LNCAP (cell line): ENCODE data around the gene OPN3.

Source experiments
- TF ChIP-seq, protein P1 (sequence below): fragments of 450-650 bp; IDR thresholded peaks from 2 replicates; pipeline ENCODE4 v1.5.1; 2017; ENCODE audit warnings: mild to moderate bottlenecking

The OPN3 gene

GRCh38 chr1:241677201-241677600 lies 37.0 kb upstream of the OPN3 start:
- TF ChIP-seq, protein P1, sequence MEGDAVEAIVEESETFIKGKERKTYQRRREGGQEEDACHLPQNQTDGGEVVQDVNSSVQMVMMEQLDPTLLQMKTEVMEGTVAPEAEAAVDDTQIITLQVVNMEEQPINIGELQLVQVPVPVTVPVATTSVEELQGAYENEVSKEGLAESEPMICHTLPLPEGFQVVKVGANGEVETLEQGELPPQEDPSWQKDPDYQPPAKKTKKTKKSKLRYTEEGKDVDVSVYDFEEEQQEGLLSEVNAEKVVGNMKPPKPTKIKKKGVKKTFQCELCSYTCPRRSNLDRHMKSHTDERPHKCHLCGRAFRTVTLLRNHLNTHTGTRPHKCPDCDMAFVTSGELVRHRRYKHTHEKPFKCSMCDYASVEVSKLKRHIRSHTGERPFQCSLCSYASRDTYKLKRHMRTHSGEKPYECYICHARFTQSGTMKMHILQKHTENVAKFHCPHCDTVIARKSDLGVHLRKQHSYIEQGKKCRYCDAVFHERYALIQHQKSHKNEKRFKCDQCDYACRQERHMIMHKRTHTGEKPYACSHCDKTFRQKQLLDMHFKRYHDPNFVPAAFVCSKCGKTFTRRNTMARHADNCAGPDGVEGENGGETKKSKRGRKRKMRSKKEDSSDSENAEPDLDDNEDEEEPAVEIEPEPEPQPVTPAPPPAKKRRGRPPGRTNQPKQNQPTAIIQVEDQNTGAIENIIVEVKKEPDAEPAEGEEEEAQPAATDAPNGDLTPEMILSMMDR, result no peak

- TF ChIP-seq, protein P1, result no peak
These were observed 35.8 kb upstream of the OPN3 start for GRCh38 chr1:241675983-241676382.

DNA sequence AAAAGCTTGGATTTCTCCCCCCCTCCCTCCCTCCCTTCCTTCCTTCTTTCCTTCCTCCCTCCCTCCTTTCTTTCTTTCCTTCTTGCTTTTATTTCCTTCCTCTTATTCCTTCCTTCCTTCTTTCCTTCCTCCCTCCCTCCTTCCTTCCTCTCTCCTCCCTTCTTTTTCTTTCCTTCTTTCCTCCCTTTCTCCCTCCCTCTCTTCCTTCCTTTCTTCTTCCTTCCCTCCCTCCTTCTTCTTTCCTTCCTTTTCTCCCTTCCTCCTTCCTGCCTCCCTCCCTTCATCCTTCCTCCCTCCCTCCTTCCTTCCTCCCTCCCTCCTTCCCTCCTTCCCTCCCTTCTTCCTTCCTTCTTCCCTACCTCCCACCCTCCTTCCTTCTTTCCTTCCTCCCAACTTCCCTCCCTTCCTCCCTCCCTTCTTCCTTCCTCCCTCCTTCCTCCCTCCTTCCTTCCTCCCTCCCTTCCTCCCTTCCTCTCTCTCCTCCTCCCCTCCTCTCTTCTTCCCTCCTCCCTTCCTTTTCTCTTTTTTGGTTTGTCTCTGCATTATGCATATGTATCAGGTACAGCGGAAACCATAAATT lies 34.7 kb upstream of the OPN3 start:
- TF ChIP-seq, protein P1, result no peak

DNA sequence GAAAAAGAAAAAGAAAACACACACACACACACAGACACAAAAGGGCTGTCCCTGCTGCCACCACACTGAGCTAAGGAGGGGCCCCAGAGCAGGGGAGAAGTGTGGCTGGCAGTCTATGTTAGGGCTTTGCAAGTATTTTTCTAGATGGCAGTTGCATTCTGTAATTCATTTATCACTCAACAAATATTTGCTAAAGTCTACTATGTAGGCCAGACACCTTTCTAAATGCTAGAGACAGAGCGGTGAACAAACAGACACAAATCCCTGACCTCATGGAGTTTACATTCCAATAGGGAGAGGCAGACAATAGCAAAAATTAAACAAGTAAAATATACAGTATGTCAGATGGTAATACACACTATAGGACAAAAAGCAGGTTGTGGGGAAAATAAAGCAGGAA lies 32.1 kb upstream of the OPN3 start:
- TF ChIP-seq, protein P1, result no peak

DNA sequence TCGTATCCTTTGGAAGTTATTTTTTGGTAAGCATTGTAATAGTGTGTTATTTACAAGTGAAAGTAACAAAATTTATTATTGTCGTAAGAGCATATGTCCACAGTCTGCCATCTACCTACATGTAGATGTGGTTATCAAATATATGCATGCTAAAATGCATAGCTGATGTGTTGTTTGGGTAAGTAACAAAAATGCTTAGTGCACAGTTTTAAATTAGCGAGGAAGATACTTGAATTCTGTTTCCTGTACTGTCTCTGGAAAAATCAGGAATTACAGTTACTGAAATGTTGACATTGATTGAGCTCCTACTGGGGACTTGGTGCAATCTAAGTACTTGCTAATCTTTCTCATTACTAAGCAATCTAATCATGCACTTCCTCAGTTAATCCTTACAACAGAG lies 26.2 kb upstream of the OPN3 start:
- TF ChIP-seq, protein P1, result no peak

- TF ChIP-seq, protein P1, result no peak
These were observed 20.3 kb upstream of the OPN3 start for GRCh38 chr1:241660424-241660972.

GRCh38 chr1:241658081-241658793 lies 18.1 kb upstream of the OPN3 start:
- TF ChIP-seq, protein P1, result no peak
